Smooth muscle cell of bladder (primary cell): ENCODE results near the gene NXF2B. TPM values are rescaled to one million over a fixed set of nuclear protein-coding genes. Genes with fewer than 3 reads are reported as not detected.

Experiments
- total RNA-seq: library from RNA; depleted of rRNA; stranded (reverse); fragments of >200 nt; gene quantifications from 2 replicates; pipeline ENCODE4 v1.2.3, GENCODE V29; 2014

NXF2B gene, protein sequence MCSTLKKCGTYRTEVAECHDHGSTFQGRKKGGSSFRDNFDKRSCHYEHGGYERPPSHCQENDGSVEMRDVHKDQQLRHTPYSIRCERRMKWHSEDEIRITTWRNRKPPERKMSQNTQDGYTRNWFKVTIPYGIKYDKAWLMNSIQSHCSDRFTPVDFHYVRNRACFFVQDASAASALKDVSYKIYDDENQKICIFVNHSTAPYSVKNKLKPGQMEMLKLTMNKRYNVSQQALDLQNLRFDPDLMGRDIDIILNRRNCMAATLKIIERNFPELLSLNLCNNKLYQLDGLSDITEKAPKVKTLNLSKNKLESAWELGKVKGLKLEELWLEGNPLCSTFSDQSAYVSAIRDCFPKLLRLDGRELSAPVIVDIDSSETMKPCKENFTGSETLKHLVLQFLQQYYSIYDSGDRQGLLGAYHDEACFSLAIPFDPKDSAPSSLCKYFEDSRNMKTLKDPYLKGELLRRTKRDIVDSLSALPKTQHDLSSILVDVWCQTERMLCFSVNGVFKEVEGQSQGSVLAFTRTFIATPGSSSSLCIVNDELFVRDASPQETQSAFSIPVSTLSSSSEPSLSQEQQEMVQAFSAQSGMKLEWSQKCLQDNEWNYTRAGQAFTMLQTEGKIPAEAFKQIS
- total RNA-seq: not detected in 2 replicates

DNA sequence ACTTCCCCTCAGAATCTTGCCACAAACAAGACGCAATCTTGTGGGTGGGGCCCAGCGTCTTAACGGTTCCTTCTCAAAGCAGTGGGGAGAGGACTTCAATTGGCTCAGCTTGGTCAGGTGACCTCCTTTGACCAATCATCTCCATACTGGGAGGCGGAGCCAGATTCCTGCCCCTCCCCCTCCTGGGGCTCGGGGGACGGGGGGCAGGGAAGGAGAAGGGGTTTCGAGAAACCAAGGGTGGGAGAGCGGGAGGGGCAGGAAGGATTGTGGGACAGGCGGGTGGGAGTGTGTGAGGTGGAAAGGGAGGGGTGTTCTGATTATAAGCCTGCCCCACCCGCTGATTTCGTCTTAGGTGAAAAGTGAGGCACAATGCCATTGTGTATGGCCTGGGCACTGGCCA lies at the start of gene NXF2B:
Gene NXF2B (minus strand): TSS at position 101 of the 400 bp plus-strand sequence. CDS start 59,972 bp downstream, outside the sequence.

DNA sequence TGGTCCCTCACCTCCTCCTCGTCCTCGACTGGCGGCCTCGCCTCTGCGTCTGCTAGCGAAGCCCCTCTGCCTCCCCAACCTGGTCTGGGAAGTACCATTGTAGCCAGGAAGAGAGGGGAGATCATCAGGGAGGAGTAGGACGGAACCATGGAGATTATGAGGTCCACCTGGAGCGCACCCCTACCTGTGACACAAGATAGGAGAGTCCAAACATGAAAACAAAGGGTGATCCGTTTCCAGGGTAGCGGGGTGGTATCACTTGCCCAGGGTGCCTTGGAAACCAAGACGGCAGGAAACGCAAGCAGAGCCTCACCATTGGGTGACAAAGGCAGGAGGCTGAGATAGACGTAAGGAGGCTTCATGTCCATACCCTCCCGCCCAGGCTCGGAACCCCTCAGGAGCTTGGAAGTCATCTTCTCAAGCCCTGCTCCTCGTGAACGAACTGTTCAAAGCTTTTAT lies 32.0 kb upstream of the NXF2B start, which contains the start of gene TCP11X2:
Gene TCP11X2 (minus strand): TSS at position 51 of the 459 bp plus-strand sequence.

Other genes with a start within 250 kb of the NXF2B start
- not detected in 2 replicates for gene TCP11X1, start 224.7 kb downstream of the NXF2B start, total RNA-seq
- gene NXF2, start 192.8 kb downstream of the NXF2B start, total RNA-seq: not detected in 2 replicates
- gene TCP11X2, start 31.8 kb upstream of the NXF2B start, total RNA-seq: not detected in 2 replicates
- gene TMSB15A, start 76.7 kb upstream of the NXF2B start, total RNA-seq: 0.85 and 0.92 TPM in 2 replicates
- 17.9 and 18.0 TPM in 2 replicates for gene ARMCX5, start 159.5 kb upstream of the NXF2B start, total RNA-seq
- 4.0 and 8.9 TPM in 2 replicates for gene GPRASP1, start 211.5 kb upstream of the NXF2B start, total RNA-seq